Measurements from ENCODE around the gene ID4.

Gene ID4

GRCh38 chr6:19860235-19860877 lies 23.2 kb downstream of the ID4 start:
- DNase-seq, result no peak

DNA sequence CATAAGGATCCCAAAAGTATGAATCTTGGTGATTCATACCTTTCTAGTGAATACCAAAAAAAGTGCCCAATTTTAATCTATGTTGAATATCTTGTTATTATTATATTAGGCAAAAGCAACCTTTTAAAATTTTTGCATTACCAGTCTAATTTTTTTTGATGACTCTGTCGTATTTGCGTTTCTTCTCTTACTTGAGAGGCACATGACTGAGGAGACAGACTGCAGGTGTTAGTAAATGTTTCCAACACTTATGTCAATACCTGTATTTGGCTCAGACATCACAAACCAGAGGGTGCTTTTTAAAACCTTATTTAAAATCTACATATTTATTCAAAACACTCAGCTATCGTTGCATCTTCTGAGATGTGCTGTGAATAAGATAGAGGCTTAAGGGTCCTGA lies 27.1 kb downstream of the ID4 start:
- DNase-seq, result no peak

DNA sequence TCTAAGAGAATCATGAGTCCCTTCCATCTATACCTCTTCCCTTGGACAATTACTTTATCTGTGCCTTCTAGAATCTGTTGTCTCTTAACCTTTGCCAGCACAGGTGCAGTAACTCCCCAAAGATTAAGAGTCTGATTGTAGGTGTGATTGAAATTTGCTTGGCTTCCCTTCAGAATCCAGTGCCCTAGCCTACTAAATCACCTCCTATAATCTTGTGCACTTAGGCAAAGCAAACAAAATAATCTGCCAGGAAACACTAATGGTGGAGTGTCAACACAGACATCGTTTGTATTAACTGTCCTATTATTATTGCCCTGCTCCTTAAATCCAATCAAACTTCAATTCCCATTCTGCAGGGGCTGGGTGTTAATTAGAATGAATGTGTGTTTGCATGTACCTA lies 28.0 kb downstream of the ID4 start:
- no peak for DNase-seq

DNA sequence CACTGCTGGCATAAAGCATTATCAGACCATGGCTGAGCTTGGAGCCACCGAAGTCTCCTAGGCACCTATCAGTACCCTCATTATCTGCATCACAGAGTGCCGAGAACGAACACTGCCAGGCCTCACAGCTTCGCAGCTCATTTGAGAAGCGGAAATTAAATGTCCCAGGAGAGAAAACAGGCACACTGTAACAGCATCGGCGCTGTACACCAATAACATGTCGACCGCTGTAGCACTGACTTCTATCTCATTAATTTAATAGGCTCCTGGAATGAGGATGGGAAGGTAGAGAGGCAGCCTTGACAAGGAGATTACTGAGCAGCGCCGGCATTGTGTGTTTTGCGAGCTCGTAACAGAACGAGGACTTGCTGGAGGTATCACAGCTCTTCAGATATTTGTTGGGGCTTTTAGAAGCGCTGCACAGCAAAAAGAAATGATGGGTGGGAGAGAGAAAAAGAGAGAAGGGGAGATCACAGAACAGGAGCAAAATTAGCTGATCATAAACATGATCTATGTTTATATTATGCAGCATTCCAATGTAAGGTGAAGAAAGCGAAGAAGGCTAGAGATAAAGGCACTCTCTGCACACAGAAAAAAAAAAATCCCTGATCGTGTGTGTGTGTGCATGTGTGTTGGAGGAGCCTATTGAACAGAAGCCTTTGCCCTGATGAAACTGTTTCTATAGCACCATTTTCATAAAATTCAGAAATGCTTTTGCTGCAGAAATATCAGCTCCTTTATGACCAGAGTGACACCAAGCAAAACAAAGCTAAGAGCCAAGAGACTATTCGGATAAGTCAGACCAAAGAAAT lies 29.2 kb downstream of the ID4 start:
- no peak for DNase-seq

DNA sequence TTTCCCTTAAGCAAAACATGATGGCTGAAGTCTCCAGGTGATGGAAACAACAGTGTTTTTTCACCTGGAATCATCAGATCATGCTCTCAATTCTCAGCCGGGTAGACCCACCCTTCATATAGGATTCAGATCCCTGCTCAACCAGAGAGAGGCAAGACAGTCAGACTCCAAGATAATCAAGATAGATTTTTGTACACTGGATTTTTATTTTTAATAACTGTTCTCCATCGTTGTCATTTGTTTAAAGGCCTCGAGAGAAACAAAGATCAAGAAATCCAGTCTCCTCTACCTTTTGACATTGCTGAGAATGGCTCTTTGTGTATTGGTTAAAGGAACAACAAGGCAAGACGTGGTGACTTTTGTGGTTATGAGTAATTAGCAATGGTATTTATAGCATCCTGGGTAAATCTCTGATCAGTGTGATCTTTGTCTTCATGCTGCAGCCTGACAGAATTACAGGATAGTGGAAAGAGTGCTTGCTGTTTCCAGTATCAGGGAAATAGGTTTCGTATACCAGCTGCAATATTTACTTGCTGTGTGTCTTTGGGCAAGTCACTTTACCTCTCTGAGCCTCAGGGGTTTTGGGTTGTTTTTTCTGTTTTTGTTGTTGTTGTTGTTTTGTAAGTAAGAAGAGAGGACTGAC lies 29.9 kb downstream of the ID4 start:
- no peak for DNase-seq

- no peak for DNase-seq
These were observed 32.3 kb downstream of the ID4 start for GRCh38 chr6:19869464-19869863.

DNA sequence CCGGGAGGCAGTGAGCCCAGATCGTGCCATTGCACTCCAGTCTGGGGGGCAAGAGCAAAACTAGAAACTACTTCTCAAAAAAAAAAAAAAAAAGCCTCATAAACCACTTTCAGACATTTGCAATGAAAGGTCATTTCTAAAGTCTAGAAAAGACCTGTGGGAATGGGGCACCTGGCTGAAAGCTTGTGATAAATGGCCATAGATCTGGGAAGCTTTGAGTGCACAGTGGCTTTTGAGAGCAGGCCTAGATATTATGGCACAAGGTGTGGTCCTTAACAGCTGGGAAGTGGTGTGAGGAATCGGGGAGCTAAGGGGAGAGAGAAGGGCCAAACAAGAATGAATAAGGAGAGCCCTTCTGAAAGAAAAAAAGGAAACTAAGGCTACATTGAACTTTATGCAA lies 33.2 kb downstream of the ID4 start:
- no peak for DNase-seq

GRCh38 chr6:19873031-19873430 lies 35.9 kb downstream of the ID4 start:
- no peak for DNase-seq

- DNase-seq, result no peak
These were observed 39.5 kb downstream of the ID4 start for GRCh38 chr6:19876672-19877071.

DNA sequence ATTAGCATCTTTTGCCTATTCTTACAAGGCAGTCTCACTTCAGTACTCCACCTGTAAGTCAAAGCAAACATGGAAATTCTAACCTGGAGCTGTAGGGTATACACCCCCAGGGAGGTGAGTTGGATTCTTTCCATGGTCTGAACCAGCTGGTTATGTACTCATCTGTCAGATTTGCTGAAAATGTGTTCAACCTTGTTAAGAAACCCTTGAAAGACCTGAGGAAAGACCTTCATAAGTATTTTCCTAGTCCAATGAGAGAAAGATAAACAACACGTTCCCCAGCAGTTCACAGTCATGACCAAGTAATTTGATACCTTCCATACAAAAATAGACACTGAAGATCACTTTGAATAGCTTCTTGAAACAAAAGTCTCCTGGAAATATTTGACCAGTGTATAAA lies 42.5 kb downstream of the ID4 start:
- no peak for DNase-seq

GRCh38 chr6:19880066-19880465 lies 42.9 kb downstream of the ID4 start:
- DNase-seq, result no peak

DNA sequence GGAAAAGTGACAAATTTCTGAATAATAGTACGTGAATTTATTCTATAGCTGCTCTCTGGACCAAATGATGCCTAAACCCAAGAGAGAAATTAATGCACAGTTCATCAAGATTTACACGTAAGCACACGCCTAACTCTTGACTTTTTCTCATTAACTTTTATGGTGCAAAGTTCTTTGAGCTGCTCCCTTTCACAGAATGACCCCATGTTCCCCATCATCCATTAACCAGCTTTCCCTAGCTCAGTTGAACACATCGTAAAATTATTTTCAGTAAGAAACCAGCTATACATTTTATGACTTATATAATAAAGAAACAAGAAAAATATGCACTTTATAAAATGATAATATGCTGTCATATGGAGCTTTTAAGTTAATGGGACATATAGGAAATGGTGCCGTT lies 54.3 kb downstream of the ID4 start:
- no peak for DNase-seq

Measured in CD4-positive, alpha-beta T cell treated with Interleukin-17A for 4 hours (primary cell).